ENCODE measurements around the gene SUN5. TPM values are rescaled to one million over a fixed set of nuclear protein-coding genes. Genes with fewer than 3 reads are reported as not detected.

The SUN5 gene
- total and polyA plus RNA-seq, 3 donors from 2014 or later: 19.0 to 59.7 (median 29.1) TPM

DNA sequence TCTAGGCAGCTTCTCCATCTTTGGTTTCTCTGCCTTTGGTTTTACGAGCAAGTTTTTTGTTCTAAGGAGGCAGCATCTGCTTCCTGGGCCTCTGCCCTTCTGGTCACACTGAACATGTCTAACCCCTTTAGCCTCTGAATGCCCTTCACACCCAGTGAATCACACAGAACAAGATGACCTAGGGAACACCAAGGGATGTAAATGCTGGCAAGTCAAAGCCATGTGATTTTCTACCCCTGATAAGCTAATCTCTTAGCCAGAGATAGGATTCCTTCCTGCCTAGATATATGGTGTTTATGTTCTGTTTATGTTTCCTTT lies 20.0 kb upstream of the SUN5 start:
- Histone ChIP-seq H3K27ac (no peak overlapping the region), H3K4me1 (no peaks in the 10 kb centered on the region), H3K9me3 (no peaks in the 10 kb centered on the region), H3K4me3 (no peak overlapping the region), H3K27me3 (no peaks in the 10 kb centered on the region), H3K36me3 (ENCODE audit: low read depth, missing control alignments) (no peaks in the 10 kb centered on the region)
- intact Hi-C loops (cut with DNase I; ENCODE audit: low total_unique reads): no loop called here
- 70 to 75% methylated on average over 1 of the region's 1 CpG for WGBS, 2 donors
- no peak for TF ChIP-seq POLR2A (IDR thresholded peaks at IDR 0.05)
- TF ChIP-seq, protein P1, sequence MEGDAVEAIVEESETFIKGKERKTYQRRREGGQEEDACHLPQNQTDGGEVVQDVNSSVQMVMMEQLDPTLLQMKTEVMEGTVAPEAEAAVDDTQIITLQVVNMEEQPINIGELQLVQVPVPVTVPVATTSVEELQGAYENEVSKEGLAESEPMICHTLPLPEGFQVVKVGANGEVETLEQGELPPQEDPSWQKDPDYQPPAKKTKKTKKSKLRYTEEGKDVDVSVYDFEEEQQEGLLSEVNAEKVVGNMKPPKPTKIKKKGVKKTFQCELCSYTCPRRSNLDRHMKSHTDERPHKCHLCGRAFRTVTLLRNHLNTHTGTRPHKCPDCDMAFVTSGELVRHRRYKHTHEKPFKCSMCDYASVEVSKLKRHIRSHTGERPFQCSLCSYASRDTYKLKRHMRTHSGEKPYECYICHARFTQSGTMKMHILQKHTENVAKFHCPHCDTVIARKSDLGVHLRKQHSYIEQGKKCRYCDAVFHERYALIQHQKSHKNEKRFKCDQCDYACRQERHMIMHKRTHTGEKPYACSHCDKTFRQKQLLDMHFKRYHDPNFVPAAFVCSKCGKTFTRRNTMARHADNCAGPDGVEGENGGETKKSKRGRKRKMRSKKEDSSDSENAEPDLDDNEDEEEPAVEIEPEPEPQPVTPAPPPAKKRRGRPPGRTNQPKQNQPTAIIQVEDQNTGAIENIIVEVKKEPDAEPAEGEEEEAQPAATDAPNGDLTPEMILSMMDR (IDR thresholded peaks at IDR 0.05): no peak
- DNase-seq: no peak

DNA sequence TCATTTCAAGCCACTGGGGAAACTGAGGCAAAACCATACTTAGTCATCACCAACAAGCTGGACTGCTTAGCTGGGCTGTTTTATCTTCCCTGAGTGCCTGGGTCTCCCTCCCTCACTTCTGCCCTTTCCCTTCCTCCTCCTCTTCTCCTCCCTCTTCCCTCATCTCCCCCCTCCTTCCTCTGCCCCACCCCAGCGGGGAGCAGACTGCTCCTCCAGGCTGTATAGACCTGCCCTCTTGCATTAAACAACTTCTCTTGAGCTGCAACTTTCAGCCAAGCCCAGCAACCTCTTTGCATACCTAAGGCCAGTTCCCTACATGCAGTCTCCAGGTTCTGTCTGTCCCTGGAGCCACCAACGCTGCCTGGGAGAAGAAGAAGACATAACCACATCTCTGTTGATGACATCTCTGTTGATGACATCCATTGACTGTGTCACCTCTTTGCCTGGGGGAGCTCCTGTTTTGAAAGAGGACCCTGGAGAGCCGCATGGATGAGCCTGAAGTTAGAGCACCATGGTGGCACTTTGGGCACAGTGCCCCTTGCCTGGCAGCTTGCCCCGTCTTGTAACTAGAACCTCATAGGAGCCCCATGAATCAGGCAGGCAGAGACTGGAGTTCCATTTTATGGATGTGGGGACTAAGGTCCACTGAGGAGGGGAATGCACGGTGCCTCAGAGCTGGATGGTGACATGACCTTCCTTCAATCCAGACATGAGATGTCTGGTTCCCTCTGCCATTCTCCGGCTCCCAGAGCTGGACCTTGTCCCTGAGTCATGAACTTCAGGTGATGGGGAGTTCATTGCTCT lies 19.4 kb upstream of the SUN5 start:
- Histone ChIP-seq H3K27ac (no peak overlapping the region), H3K4me1 (no peaks in the 10 kb centered on the region), H3K36me3 (ENCODE audit: low read depth, missing control alignments) (no peaks in the 10 kb centered on the region), H3K4me3 (no peak overlapping the region), H3K27me3 (no peaks in the 10 kb centered on the region), H3K9me3 (no peaks in the 10 kb centered on the region)
- no peak for DNase-seq
- TF ChIP-seq POLR2A (IDR thresholded peaks at IDR 0.05): no peak
- 59 to 79% methylated on average over 5 to 6 of the region's 6 CpGs for WGBS, 2 donors
- intact Hi-C loops (cut with DNase I; ENCODE audit: low total_unique reads): no loop called here

DNA sequence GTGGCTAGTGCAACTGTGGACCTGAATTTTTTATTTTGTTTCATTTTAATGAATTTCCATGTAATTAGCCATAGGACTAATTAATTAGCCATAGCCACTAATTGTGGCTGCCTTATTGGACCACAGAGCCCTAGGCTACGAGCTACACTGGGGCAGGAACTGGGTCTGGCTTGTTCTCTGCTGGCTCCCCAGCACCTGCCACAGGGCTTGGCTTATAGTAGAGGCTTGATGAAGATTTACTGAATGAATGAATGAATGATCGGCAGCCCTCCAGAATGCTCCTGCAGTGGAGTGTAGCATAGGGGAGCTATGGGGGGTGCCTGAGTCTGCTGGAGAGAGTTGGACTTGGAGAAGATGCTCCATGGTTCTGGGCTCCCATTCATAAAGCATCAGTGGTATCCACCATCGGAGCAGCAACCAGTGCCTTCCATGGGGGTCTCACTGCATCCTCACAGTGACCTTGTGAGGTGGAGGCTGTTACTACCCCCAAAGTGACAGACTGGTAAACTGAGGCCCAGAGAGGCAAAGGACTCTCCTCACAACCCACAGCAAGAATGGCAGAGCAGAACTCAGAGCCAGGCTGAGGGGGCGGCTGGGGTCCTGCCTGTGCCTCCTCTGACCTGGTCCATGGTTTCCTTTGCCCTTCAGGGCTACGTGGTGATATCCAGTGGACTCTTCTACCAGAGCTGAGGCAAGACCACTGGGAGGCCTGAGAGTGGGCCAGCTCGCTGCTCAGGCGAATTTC lies 18.6 kb upstream of the SUN5 start:
- H3K36me3 ChIP-seq (ENCODE audit: low read depth, missing control alignments): no peaks in the 10 kb centered on the region
- H3K9me3 ChIP-seq: no peaks in the 10 kb centered on the region
- H3K4me1 ChIP-seq: no peaks in the 10 kb centered on the region
- no peak for DNase-seq
- no peak overlapping the region for H3K4me3 ChIP-seq
- TF ChIP-seq, protein P1 (IDR thresholded peaks at IDR 0.05): no peak
- no peak for TF ChIP-seq POLR2A (IDR thresholded peaks at IDR 0.05)
- intact Hi-C loops (cut with DNase I; ENCODE audit: low total_unique reads): no loop called here
- H3K27ac ChIP-seq: no peak overlapping the region
- no peaks in the 10 kb centered on the region for H3K27me3 ChIP-seq
- 85 to 95% methylated on average over 7 of the region's 7 CpGs for WGBS, 2 donors

DNA sequence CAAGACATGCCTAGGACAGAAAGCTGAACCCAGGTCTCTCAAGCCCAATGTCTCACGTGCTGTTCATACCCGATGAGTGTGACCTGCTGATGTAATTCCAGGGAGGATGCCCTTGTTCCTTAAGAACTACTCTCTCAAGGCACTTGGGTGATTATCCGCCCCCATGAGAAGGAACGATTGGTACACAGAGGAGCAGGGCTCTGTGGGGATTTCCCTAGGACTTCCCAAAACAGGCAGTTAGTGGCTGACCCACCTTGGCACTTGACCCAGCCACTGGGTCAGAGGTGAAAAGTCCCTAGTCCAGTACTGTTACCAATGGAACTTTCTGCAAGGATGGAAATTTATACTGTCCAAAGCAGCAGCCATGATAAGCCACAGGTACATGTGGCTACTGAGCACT lies 18.1 kb upstream of the SUN5 start:
- no peaks in the 10 kb centered on the region for H3K36me3 ChIP-seq (ENCODE audit: low read depth, missing control alignments)
- H3K4me1 ChIP-seq: no peaks in the 10 kb centered on the region
- intact Hi-C loops (cut with DNase I; ENCODE audit: low total_unique reads): no loop called here
- H3K4me3 ChIP-seq: no peak overlapping the region
- 52 to 64% methylated on average over 4 of the region's 4 CpGs for WGBS, 2 donors
- H3K27me3 ChIP-seq: no peaks in the 10 kb centered on the region
- H3K27ac ChIP-seq: no peak overlapping the region
- no peaks in the 10 kb centered on the region for H3K9me3 ChIP-seq
- DNase-seq: no peak
- no peak for TF ChIP-seq POLR2A (IDR thresholded peaks at IDR 0.05)
- TF ChIP-seq, protein P1 (IDR thresholded peaks at IDR 0.05): no peak

DNA sequence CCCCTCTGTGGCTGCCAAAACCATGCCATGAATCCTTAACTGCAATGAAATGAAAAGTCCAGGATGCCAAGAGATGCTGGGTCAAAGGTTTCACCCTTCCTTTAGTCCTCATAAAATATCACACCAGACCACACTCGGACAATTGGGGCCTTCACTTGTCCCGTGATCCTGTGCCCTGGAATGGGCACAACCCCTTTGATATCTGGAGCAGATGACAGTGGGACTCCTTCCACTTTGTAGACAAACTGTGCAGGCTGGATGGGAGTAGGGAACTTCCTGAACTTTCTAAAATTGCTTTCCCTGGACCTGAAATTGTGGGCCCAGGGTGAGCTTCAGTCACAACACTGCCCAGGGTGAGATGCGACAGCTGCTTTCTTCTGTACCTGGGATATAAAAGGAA lies 17.6 kb upstream of the SUN5 start:
- Histone ChIP-seq H3K27me3 (no peaks in the 10 kb centered on the region), H3K27ac (no peak overlapping the region), H3K4me3 (no peak overlapping the region), H3K36me3 (ENCODE audit: low read depth, missing control alignments) (no peaks in the 10 kb centered on the region), H3K4me1 (no peaks in the 10 kb centered on the region), H3K9me3 (no peaks in the 10 kb centered on the region)
- intact Hi-C loops (cut with DNase I; ENCODE audit: low total_unique reads): no loop called here
- 68 to 85% methylated on average over 3 of the region's 3 CpGs for WGBS, 2 donors
- no peak for DNase-seq
- TF ChIP-seq, protein P1 (IDR thresholded peaks at IDR 0.05): no peak
- TF ChIP-seq POLR2A (IDR thresholded peaks at IDR 0.05): no peak

Data from testis (tissue), 3 donors.